T1000 (cell line): Measurements from ENCODE around the gene LEO1.
A peak's percentile ranks its signal among the peaks of the same experiment; 100 is the strongest.
"Not testable (repeated sequence)": the region's sequence is repeated elsewhere in the genome, so short reads cannot be mapped to it uniquely, and the experiment has no call there.

ENCODE experiments used
- DNase-seq: peaks from one replicate; lab custom pipeline; 2025; ENCODE audit warnings: mixed read lengths; lab: John Stamatoyannopoulos, UW

Gene LEO1

GRCh38 chr15:52003710-52004109, 32.1 kb upstream of the LEO1 start:
- no peak for DNase-seq

DNA sequence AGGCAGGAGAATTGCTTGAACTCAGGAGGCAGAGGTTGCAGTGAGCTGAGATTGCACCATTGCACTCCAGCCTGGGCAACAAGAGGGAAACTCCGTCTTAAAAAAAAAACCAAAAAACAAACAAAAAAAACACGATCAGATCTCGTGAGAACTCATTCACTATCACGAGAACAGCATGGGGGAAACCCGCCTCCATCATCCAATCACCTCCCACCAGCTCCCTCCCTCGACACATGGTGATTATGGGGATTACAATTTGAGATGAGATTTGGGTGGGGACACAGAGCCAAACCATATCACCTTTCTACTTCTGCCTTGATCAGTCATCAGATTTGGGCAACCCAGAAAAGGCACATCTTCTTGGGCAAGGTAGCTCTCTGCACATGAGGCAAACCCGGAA, 31.5 kb upstream of the LEO1 start:
- DNase-seq, result not testable (repeated sequence)

GRCh38 chr15:52002351-52002750, 30.8 kb upstream of the LEO1 start:
- no peak for DNase-seq

GRCh38 chr15:51992953-51993352, 21.4 kb upstream of the LEO1 start:
- DNase-seq, result no peak

- no peak for DNase-seq
These were observed 19.6 kb upstream of the LEO1 start for GRCh38 chr15:51991141-51991540.

- DNase-seq, result no peak
These were observed 11.2 kb upstream of the LEO1 start for GRCh38 chr15:51982770-51983103.

DNA sequence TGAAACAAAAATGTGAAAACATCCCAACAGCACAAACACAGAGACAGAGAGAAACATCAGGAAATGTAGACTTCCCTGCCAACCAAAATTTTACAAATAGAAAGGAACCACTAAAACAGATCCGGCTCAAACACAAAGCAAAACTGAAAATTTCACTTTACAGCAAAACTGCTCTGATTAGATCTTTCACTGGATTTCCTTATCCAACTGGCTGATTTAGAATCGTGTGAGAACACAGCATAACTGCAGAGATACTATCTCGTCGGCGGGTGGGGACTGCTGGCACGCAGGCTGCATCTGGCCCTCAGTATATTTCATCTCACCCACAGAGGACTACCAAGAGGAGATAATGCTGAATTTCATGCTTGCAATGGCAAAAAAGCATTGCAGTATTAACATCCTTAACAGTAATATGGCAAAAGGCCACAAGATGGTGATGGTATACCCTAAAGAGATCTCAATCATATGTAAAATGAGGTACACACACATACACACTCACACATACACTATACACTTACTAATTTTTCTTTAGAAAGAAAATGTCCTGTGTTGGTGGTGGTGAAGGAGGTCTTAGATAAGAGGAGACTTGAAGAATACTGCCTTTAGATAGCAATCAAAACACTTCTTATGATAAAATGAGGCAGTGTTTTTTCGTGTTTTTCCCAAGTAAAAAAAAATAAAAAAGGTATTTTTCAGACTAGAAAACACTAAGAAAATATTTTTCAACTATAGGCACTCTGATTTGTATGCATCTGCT, 10.6 kb upstream of the LEO1 start:
- no peak for DNase-seq

GRCh38 chr15:51973775-51974174, 2.2 kb upstream of the LEO1 start:
- no peak for DNase-seq

GRCh38 chr15:51973220-51973619, 1.6 kb upstream of the LEO1 start:
- no peak for DNase-seq

DNA sequence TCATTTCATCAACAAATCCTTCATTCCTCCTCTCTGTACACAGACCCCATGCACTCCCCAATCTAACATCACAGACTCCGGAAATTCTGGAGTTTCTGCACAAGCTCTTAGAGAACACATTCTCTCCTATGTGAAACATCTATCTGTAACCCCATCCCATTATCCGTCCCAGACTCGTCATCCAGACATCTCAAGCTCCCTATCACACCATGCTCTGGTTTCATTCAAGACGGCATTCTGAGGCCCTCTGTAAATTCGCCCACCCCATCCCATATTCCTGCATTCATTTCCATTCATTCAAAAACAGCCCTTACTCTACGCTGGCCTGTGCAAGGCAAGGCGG, 575 bp downstream of the LEO1 start:
- no peak for DNase-seq

DNA sequence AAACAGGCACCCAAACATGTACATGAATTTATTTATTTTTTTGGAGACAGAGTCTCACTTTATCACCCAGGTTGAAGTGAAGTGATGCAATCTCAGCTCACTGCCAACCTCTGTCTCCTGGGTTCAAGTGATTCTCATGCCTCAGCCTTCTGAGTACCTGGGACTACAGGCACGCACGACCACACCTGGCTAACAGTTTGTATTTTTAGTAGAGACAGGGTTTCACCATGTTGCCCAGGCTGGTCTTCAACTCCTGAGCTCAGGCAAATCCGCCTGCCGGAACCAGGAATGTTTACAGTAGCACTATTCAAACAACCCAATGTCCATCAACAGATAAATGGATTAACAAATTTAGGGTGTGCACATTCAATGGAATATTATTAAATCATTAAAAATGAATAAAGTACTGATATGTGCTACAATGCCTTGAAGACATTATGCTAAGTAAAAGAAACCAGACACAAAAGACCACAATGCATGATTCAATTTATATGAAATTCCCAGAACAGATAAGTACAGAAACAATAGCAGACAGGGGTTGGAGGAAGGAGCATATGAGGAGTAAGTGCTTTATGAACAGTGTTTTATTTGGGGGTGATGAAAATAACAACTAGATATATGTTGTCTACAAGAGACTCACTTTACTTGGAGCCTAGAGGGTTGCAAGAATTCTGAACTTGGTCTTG, 1.3 kb downstream of the LEO1 start:
- DNase-seq, result no peak

DNA sequence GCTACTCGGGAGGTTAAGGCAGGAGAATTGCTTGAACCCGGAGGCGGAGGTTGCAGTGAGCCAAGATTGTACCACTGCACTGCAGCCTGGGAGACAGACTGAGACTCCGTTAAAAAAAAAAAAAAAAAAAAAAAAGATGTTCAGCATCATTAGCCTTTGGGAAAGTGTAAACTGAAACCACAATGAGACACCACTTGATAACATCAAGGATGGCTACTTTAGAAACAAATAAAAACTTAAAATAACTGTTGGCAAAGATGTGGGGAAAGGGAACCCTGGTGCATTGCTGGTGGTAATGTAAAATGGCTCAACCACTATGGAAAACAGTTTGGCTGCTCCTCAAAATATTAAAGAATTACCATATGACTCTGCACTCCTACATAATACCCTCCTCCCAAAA, 1.9 kb downstream of the LEO1 start:
- DNase-seq, result no peak

GRCh38 chr15:51967583-51967982, 4.0 kb downstream of the LEO1 start:
- no peak for DNase-seq

DNA sequence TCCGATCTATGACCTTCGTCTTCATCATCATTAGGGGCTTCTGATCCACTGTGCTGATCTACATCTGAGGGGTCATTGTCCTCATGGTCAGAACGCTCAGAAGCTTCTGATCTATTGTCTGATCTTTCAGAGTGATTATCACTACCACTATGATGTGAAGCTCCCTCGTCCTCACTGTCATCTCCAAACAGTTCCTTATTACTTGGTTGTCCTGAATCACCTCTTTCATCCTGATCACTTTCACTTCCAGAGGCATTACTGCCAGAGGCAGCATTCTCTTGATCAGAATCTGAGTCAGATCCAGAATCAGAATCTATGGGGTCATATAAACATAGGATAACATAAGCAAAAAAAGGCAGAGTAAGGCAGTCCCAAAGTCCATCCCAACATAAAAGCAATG, 5.4 kb downstream of the LEO1 start:
- no peak for DNase-seq

- no peak for DNase-seq
These were observed 5.9 kb downstream of the LEO1 start for GRCh38 chr15:51965691-51966090.

DNA sequence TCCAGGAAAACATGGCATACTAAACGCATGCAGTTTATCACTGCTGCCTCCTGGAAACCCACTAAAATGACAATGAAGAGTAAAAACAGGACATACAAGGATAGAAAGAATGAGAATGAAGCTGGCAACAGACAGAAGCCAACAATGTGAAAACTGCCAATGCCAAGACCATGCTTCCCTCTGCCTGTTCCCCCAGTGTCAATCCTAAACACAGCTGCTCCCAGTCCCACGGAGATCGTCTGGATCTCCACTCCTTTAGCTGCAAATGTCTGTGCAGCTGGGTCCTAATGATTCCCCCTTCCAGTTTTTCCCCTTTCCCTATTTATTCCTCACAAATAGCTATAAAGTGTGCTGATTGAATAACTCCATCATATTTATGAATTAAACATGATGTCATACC, 16.1 kb downstream of the LEO1 start:
- no peak for DNase-seq

- no peak for DNase-seq
These were observed 18.8 kb downstream of the LEO1 start for GRCh38 chr15:51952805-51953204.

- no peak for DNase-seq
These were observed 24.5 kb downstream of the LEO1 start for GRCh38 chr15:51947124-51947523.

DNA sequence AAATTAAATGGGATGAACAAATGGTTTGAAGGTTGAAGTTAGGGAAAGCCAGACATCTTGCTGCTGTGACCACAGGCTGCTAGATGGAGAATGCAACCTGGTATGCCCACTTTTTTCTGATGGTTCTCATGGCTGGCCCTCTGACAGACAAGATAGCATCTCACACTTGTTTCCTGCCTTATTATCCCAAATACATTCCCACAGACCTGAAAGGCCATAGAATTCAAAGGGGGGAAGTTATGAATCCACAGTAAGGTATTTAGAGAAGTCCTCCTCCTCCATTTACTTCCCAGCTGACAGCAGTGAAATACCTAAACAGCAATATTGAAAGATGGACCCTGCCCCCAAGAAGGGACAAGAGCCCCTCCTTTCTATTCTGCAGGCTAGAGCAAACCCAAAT, 32.4 kb downstream of the LEO1 start:
- DNase-seq, result no peak

- no peak for DNase-seq
These were observed 33.3 kb downstream of the LEO1 start for GRCh38 chr15:51938286-51938685.

DNA sequence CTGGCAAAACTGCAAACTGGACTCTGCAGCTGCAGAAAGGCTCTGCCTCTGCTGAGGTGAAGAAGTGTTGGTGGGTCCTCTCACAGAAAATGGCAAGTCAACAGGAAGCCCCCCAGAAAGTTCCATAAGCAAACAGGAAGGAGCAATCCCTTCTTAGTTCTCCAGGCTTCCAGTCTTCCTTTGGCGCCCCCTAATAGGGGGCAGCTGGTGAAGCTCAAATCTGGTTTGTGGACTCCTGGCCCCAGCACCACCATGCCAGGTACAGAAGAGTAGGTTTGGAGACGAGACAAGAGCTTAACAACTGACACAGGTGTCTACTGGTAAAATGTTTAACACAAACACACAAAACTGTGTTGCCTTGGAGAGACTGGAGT, 35.5 kb downstream of the LEO1 start:
- no peak for DNase-seq

- no peak for DNase-seq
These were observed 36.0 kb downstream of the LEO1 start for GRCh38 chr15:51935466-51936104.

DNA sequence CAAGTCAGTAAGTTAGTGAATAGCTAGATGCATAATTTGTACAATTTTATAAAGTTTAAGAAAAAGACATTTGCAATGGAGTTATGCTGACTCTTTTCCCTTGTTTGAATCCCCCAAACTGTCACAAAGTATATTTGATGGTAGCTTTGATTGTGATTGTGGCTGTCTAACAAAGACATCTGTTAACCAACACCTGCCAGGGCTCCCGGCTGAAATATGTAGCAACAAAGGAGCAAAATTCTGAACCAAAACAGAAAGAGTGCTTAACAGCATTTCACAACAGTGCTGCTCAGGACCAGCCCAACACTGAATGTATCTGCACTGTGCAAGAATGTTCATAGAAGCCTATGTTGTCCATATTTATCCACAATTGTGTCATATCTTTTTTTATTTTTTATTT, 39.4 kb downstream of the LEO1 start:
- DNase-seq, result no peak

- DNase-seq, result peak; percentile 10
These were observed 39.9 kb downstream of the LEO1 start for GRCh38 chr15:51931638-51932037.
